K562 (cell line): ENCODE results near the gene AP1G1.

Experiments
- CCAR2 ChIP-seq: fragments of 200-400 bp; formaldehyde crosslinking; IDR thresholded peaks from 2 replicates; pipeline ENCODE4 v1.6.1; 2017; ENCODE audit warnings: mild to moderate bottlenecking, low read depth, low read length
- CTCF ChIP-seq, 3 experiments: IDR thresholded peaks in 2 of 3; conservative IDR thresholded peaks in 1 of 3; 2 replicates each; pipeline ENCODE4 v1.5.1; 2011 to 2012; ENCODE audit warnings: low read length in 3 of 3, mild to moderate bottlenecking in 3 of 3, control low read depth in 2 of 3, improper control_type of control experiment in 1 of 3, inconsistent platforms in 1 of 3, low read depth in 1 of 3, mixed read lengths in 1 of 3, moderate library complexity in 1 of 3; ENCODE audit not compliant: insufficient read depth in 2 of 3
- EZH2 ChIP-seq: IDR thresholded peaks from 2 replicates; pipeline ENCODE4 v1.6.1; 2012; ENCODE audit warnings: low read depth, mild to moderate bottlenecking, inconsistent platforms, low read length, borderline replicate concordance
- HDAC6 ChIP-seq: IDR thresholded peaks from 2 replicates; pipeline ENCODE4 v1.6.1; 2012; ENCODE audit warnings: low read depth, mild to moderate bottlenecking, control low read depth, inconsistent platforms, low read length, moderate library complexity
- TF ChIP-seq, protein P1 (sequence below): sonication (generic); formaldehyde crosslinking; IDR thresholded peaks from 2 replicates; pipeline ENCODE4 v1.8.1; 2023; ENCODE audit warnings: mild to moderate bottlenecking, missing genetic modification reagents, moderate library complexity
- TF ChIP-seq, protein P2 (sequence below): sonication (generic); formaldehyde crosslinking; IDR thresholded peaks from 2 replicates; pipeline ENCODE4 v1.9.0; 2022; ENCODE audit warnings: mild to moderate bottlenecking, missing genetic modification reagents

DNA sequence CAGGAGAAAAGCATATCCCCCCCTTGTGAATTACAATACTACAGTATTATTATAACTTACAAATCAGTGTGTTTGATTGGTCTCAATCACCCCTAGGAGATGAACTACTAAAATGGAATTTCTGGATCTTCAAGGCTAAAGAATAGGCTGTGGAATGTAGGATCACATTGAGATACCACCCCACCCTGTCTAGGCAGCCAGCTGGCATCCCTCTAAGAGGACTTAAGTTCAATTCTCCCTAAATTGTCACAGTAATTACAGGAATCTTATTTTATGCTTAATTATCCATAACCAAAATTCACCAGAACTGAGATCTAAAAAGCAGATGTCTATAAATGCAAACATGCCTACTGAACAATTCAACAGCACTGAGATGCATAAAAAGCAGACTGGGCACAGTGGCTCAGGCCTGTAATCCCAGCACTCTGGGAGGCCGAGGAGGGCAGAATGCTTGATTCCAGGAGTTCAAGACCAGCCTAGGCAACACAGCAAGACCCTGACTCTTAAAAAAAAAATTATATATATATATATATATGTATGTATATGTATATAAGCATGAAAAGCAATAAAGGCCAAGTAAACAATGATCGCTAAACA lies 12.0 kb downstream of the AP1G1 start:
- TF ChIP-seq HDAC6: no peak
- TF ChIP-seq CCAR2: no peak
- TF ChIP-seq CTCF (IDR thresholded peaks at IDR 0.05 in 2 of 3, conservative IDR thresholded peaks at IDR 0.05 in 1 of 3; ENCODE audit: insufficient read depth in 2 of 3, low read depth in 1 of 3, low read length in 3 of 3): no peak
- TF ChIP-seq, protein P1, sequence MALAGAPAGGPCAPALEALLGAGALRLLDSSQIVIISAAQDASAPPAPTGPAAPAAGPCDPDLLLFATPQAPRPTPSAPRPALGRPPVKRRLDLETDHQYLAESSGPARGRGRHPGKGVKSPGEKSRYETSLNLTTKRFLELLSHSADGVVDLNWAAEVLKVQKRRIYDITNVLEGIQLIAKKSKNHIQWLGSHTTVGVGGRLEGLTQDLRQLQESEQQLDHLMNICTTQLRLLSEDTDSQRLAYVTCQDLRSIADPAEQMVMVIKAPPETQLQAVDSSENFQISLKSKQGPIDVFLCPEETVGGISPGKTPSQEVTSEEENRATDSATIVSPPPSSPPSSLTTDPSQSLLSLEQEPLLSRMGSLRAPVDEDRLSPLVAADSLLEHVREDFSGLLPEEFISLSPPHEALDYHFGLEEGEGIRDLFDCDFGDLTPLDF (CRISPR knock-in tag): no peak
- no peak for TF ChIP-seq EZH2
- TF ChIP-seq, protein P2, sequence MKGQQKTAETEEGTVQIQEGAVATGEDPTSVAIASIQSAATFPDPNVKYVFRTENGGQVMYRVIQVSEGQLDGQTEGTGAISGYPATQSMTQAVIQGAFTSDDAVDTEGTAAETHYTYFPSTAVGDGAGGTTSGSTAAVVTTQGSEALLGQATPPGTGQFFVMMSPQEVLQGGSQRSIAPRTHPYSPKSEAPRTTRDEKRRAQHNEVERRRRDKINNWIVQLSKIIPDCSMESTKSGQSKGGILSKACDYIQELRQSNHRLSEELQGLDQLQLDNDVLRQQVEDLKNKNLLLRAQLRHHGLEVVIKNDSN (CRISPR knock-in tag): no peak
